ENCODE results near the gene KRTAP19-4.

Gene KRTAP19-4

DNA sequence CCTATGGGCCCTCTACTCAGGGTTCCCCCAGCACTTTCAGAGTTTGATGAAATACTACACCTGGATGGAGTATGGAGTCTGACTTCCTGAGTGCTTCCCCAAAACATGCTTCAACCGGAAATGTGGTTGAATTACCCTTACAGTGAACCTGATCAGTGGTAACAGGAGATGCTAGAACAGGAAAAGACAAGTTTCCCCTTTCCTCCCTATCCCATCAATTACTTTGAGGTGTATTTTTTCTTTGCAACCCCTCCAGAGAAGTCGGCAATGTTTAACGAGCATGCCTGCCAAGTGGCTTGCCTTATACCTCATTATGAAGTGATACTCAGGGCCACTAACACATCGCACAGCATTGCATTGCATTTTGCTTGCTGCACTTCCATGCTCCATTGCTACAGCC lies 49.9 kb downstream of the KRTAP19-4 start:
- Histone ChIP-seq H3K36me3 (ENCODE audit: control insufficient read depth, low read length) (no peaks in the 10 kb centered on the region), H3K4me3 (ENCODE audit: low read length) (no peak overlapping the region), H3K79me2 (ENCODE audit: control insufficient read depth, low read length) (no peaks in the 10 kb centered on the region), H3K27ac (ENCODE audit: low read depth, low read length) (no peak overlapping the region), H4K20me1 (ENCODE audit: control insufficient read depth, insufficient read depth, low read depth, low read length) (no peaks in the 10 kb centered on the region), H3K4me1 (ENCODE audit: control insufficient read depth, low read length) (no peaks in the 10 kb centered on the region), H3K27me3 (ENCODE audit: control insufficient read depth, low read length) (no peaks in the 10 kb centered on the region), H3K4me2 (ENCODE audit: low read length) (no peak overlapping the region), H3K9me3 (ENCODE audit: control insufficient read depth, insufficient read depth, low read length) (no peaks in the 10 kb centered on the region), H3F3A (ENCODE audit: control insufficient read depth, insufficient read depth) (no peaks in the 10 kb centered on the region), H3K9me2 (replicated peaks; ENCODE audit: control insufficient read depth, low read length) (no peaks in the 10 kb centered on the region)
- no peak for TF ChIP-seq EZH2phosphoT487 (IDR thresholded peaks at IDR 0.05; ENCODE audit: borderline replicate concordance, low read length)
- TF ChIP-seq, protein P1, sequence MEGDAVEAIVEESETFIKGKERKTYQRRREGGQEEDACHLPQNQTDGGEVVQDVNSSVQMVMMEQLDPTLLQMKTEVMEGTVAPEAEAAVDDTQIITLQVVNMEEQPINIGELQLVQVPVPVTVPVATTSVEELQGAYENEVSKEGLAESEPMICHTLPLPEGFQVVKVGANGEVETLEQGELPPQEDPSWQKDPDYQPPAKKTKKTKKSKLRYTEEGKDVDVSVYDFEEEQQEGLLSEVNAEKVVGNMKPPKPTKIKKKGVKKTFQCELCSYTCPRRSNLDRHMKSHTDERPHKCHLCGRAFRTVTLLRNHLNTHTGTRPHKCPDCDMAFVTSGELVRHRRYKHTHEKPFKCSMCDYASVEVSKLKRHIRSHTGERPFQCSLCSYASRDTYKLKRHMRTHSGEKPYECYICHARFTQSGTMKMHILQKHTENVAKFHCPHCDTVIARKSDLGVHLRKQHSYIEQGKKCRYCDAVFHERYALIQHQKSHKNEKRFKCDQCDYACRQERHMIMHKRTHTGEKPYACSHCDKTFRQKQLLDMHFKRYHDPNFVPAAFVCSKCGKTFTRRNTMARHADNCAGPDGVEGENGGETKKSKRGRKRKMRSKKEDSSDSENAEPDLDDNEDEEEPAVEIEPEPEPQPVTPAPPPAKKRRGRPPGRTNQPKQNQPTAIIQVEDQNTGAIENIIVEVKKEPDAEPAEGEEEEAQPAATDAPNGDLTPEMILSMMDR (IDR thresholded peaks at IDR 0.05; ENCODE audit: low read depth, low read length, poor library complexity, severe bottlenecking): no peak
